ENCODE measurements around the gene CD300LB.

DNA sequence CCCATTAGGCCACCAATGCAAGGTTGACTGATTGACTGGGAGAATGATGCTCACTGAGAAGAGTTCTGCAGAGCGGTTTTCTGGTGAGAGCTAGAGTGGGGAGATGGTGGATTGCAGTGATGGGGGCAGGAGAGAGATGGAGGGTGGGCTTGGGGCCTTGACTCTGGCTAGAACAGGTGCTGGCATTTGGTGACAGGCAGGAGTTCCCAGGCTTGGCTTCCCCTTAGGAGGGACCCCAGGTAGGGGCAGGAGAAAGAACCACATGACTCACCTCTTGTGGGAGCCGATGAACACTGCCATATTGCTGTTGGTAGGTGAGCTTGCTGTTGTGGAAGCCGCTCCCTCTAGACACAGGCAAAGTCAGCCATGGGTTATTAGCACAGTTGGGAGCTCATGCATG, 8.0 kb downstream of the CD300LB start:
- TF ChIP-seq RFX5 (IDR thresholded peaks at IDR 0.05) (no peak), PHF8 (IDR thresholded peaks at IDR 0.05; ENCODE audit: borderline replicate concordance, low read depth) (no peak), POLR2A (IDR thresholded peaks at IDR 0.05; ENCODE audit: low read length) (no peak), HOXA7 (CRISPR knock-in tag; IDR thresholded peaks at IDR 0.05) (no peak), SREBF2 (IDR thresholded peaks at IDR 0.05) (no peak), GATA3 (IDR thresholded peaks at IDR 0.05; ENCODE audit: borderline replicate concordance) (no peak), SMC3 (IDR thresholded peaks at IDR 0.05) (no peak), JUNB (IDR thresholded peaks at IDR 0.05) (no peak)
- TF ChIP-seq, protein P1, sequence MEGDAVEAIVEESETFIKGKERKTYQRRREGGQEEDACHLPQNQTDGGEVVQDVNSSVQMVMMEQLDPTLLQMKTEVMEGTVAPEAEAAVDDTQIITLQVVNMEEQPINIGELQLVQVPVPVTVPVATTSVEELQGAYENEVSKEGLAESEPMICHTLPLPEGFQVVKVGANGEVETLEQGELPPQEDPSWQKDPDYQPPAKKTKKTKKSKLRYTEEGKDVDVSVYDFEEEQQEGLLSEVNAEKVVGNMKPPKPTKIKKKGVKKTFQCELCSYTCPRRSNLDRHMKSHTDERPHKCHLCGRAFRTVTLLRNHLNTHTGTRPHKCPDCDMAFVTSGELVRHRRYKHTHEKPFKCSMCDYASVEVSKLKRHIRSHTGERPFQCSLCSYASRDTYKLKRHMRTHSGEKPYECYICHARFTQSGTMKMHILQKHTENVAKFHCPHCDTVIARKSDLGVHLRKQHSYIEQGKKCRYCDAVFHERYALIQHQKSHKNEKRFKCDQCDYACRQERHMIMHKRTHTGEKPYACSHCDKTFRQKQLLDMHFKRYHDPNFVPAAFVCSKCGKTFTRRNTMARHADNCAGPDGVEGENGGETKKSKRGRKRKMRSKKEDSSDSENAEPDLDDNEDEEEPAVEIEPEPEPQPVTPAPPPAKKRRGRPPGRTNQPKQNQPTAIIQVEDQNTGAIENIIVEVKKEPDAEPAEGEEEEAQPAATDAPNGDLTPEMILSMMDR (IDR thresholded peaks at IDR 0.05), result no peak
- TF ChIP-seq, protein P2, sequence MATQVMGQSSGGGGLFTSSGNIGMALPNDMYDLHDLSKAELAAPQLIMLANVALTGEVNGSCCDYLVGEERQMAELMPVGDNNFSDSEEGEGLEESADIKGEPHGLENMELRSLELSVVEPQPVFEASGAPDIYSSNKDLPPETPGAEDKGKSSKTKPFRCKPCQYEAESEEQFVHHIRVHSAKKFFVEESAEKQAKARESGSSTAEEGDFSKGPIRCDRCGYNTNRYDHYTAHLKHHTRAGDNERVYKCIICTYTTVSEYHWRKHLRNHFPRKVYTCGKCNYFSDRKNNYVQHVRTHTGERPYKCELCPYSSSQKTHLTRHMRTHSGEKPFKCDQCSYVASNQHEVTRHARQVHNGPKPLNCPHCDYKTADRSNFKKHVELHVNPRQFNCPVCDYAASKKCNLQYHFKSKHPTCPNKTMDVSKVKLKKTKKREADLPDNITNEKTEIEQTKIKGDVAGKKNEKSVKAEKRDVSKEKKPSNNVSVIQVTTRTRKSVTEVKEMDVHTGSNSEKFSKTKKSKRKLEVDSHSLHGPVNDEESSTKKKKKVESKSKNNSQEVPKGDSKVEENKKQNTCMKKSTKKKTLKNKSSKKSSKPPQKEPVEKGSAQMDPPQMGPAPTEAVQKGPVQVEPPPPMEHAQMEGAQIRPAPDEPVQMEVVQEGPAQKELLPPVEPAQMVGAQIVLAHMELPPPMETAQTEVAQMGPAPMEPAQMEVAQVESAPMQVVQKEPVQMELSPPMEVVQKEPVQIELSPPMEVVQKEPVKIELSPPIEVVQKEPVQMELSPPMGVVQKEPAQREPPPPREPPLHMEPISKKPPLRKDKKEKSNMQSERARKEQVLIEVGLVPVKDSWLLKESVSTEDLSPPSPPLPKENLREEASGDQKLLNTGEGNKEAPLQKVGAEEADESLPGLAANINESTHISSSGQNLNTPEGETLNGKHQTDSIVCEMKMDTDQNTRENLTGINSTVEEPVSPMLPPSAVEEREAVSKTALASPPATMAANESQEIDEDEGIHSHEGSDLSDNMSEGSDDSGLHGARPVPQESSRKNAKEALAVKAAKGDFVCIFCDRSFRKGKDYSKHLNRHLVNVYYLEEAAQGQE (IDR thresholded peaks at IDR 0.05), result no peak

Measured in A549 (cell line).